Stimulated activated CD4-positive, alpha-beta T cell treated with anti-CD3 and anti-CD28 coated beads, Interleukin-4, amount 100 ng/mL, for 24 hours (primary cell): Measurements from ENCODE around the gene ATAD5.
"Not testable (repeated sequence)": the region's sequence is repeated elsewhere in the genome, so short reads cannot be mapped to it uniquely, and the experiment has no call there.

Experiments used
- DNase-seq: peaks from one replicate; pipeline ENCODE4 v3.0.0-alpha.2; 2020

The ATAD5 gene

DNA sequence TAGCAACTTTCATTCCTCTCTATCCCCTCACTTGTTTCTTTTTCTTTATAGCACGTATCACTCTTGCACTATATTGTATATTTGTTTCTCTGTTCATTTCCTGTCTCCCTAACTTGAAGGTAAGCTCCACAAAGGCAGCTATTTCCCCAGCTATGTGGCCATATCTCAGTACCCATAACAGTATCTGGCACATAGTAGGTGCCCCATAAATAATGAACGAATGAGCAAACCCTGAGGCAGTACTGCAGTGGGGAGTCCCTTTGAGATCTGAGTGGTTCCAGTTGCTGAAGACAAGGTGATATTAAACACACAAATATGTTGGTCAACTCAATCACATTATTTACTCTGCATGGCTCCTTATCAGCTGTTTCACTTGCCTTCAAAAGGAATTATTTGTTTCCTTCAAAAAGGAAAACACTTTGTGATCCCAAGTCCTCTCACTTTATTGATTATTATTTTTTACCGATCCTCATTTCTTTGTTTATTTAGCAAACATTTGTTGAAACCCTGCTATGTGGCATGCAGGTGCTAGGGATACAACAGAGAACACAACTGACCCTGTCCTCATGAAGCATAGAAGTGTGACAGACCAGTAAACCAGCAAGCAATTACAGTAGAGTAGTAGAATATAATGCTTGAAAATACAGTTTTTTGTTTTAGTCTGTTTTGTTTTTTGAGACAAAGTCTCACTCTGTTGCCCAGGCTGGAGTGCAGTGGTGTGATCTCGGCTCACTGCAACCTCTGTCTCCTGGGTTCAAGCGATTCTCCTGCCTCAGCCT, 84.3 kb downstream of the ATAD5 start:
- no peak for DNase-seq

DNA sequence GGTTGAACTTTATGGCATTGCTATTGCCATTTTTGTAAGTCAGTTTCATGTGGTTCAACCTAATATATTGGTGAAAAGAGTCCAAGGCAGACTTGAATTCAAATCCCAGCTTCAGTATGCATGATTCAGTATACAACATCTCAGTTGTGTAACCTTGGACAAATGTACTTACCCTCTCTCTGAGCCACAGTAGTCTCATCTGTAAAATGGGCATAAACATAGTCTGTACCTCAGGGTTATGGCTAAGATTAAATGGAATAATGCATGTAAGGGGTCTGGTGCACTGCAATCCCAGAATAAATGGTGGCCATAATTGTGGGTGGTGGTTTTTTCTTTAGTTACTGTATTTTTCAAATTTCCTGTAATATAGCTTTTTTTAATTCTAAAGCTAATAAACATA, 85.3 kb downstream of the ATAD5 start:
- no peak for DNase-seq

GRCh38 chr17:30920282-30920681, 88.5 kb downstream of the ATAD5 start:
- no peak for DNase-seq

GRCh38 chr17:30920683-30921543, 89.1 kb downstream of the ATAD5 start:
- DNase-seq, result no peak

DNA sequence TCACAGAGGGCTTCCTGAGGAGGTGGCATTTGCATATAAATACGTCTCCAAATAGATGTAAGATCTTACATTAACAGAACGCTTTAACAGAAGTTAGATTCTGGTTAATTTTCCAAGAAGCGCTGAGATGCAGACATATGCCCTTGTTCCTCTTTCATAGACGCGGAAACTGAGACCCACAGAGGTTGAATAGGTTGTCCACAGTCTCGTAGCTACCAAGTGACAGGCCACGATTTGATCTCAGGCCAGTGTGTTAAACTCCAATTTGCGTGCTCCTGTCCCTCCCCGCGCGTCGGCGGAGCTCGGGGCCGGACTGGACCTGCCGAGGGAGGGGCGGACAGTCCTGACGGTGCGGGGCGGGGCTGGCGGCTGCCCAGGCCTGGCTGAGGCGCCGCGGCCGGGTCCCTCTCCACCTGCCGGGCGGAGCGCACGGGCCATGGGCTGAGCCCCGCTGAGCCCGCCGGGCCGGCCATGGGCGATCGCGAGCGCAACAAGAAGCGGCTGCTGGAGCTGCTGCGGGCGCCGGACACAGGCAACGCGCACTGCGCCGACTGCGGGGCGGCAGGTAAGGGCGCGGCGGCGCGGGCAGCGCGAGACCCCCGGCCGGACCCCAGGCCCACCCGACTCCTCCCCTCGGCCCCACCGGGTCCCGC, 89.9 kb downstream of the ATAD5 start, which contains the start of gene ADAP2:
Gene ADAP2 (plus strand): TSS at position 402 of the 653 bp plus-strand sequence. CDS start 70 bp downstream, at position 472.
- DNase-seq, result no peak

DNA sequence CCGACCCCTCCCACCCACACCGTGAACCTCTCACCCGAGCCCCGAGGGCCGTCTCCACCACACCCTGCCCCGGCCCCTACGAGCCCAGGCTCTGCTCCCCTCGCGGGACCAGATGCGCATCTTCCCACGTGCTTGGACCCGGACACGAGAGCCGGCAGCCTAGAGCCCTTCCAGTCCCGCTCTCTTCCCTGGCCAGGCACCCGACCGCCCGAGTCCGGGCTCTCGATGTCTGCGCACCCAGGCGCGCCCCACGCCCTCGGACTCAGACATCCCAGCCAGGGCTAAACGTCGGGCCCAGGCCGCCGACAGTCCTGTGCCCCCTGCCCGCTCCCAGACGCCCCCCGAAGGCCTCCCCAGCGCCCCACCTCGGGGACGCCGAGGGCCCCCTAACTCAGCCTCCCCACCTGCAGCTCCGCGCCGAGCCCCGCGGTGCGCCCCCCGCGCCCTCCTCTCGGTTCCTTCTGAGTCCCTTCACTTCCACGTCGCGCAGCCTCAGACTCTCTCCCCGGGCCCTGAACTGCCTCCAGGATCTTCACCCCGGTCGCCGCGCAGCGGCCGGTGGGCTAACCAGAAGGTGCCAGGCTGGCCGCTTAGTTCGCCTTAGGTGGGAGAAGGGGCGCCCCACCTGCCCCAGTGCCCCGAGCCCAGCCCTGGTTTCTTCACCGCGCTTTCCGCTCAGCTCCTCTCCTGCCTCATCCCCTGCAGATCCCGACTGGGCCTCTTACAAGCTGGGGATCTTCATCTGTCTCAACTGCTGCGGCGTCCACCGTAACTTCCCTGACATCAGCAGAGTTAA, 90.7 kb downstream of the ATAD5 start:
- DNase-seq, result no peak

DNA sequence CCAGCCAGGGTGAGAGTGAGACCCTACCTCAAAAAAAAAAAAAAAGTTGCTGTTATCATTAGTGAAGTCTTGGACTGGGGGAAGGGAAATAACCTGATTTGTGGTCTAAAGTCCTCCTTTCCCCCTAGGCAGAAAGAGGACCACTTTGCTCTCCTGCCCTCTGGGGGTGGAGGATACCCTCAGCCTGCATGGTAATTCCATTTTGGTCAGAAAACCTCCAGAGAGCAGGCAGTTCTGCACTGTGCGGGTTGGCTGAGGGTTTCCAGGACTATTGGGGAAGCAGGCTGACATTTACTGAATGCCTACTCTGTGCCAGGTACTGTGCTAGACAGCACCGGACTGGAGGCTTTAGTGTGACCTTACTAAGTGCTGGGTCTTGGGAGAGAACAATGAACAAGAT, 92.6 kb downstream of the ATAD5 start:
- DNase-seq, result no peak

GRCh38 chr17:30926516-30926915, 94.8 kb downstream of the ATAD5 start:
- no peak for DNase-seq

GRCh38 chr17:30927756-30928155, 96.0 kb downstream of the ATAD5 start:
- no peak for DNase-seq

DNA sequence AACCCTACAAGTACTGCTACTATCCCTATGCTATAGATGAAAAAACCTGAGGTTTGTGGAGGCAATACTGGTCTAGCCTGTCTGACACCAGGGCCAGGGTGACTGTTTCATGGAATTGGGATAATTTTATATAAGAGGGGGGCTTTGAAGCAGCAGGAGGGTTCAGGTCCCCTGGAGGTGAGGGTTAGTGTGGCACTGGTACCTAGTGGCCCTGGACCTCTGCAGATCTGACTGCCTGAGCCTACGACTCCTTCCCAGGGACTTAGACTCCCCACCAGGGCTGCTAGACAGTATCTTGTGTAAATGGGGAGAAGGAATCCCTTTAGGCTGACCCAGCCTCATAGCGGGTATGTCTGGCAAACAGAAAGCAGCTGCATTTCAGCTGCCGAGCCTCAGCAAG, 96.8 kb downstream of the ATAD5 start:
- DNase-seq, result no peak

- no peak for DNase-seq
Observed at GRCh38 chr17:30929081-30929633, 97.4 kb downstream of the ATAD5 start.

GRCh38 chr17:30929861-30930260, 98.1 kb downstream of the ATAD5 start:
- DNase-seq, result not testable (repeated sequence)

- DNase-seq, result no peak
Observed at GRCh38 chr17:30930495-30930894, 98.7 kb downstream of the ATAD5 start.

GRCh38 chr17:30931582-30931981, 99.8 kb downstream of the ATAD5 start:
- not testable (repeated sequence) for DNase-seq

DNA sequence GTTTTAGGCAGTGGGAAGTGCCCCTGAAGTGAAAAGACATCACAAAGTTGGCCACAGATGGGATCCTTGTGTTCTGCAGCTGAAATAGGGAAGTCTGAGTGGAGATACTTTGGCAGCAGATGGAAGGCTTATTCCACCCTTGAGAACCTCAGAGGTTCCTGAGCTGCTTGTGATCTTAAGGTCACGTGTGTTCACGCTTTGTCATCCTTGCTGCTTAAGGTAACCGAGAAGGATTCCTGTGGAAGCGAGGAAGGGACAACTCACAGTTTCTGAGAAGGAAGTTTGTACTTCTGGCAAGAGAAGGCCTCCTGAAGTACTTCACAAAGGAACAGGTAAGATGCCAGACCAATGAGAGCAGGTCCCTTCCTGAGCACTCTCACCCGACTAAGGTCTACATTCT, 102.2 kb downstream of the ATAD5 start:
- no peak for DNase-seq

DNA sequence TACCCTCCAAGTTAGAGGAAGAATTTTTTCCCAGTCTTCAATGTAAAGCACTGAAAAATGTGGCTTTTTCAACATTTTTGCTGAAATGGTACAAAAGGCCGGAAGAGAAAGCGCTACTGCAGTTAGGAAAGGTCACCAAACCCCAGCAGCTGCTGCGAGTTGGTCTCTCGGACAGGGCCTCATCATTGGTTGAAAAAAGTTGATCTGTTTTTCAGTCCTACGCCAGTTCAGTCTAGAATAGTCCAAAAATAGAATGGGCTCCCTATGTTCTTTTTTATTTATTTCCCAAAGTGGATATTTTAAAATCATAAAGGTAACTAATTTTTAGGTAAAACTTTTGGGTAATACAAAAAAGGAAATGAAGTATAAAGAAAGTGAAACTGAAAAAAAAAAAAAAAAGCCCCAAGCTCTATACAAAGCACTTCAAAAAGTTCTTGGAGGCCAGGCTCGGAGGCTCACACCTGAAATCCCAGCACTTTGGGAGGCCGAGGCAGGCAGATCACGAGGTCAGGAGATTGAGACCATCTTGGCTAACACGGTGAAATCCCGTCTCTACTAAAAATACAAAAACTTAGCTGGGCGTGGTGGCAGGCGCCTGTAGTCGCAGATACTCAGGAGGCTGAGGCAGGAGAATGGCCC, 107.4 kb downstream of the ATAD5 start:
- no peak for DNase-seq

DNA sequence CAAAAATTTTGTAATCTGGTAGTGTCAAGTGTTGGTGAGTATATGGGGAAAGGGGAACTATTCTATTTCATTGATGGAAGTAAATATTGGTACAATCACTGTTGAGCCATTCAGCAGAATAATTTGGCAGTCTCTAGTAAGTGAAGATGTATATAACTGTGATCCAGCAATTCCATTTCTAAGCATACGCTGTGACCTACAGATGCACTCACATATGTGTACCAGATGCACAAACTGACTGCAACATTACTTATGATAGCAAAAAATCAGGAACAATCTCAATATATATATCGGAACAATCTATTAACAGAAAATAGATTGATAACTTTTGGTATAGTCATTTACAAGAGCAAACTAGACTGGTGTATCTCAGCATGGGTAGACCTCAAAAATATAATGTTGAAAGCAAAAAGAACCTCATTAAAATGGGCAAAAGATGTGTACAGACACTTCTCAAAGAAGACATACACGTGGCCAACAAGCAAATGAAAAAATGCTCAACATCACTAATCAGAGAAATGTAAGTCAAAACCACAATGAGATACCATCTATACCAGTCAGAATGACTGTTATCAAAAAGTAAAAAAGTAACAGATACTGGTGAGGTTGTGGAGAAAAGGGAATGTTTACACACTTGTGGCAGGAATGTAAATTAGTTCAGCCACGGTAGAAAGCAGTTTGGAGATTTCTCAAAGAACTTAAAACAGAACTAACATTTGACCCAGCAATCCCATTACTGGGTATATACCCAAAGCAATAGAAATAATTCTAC, 110.7 kb downstream of the ATAD5 start:
- DNase-seq, result no peak
